OCI-LY3 (cell line): ENCODE measurements around the gene KRT23.

Experiments used
- H2AFZ ChIP-seq: fragments of 200-600, 300-600 bp; shearing (Covaris generic); 2 replicates; pipeline ENCODE4 v1.6.0; 2014; ENCODE audit warnings: antibody characterized with exemption, low read depth, low read length
- H3K27ac ChIP-seq: fragments of 200-600, 300-600 bp; sonication (generic); 2 replicates; pipeline ENCODE4 v1.5.1; 2014; ENCODE audit warnings: mild to moderate bottlenecking, low read length, moderate library complexity, mixed read lengths
- H3K27me3 ChIP-seq: fragments of 200-600, 300-600 bp; sonication (generic); 2 replicates; pipeline ENCODE4 v1.6.1; 2014; ENCODE audit warnings: low read depth, low read length, mixed read lengths
- H3K36me3 ChIP-seq: fragments of 200-600, 300-600 bp; sonication (generic); replicated peaks from 2 replicates; pipeline ENCODE3; 2014; ENCODE audit warnings: low read depth, low read length, mixed read lengths
- H3K4me1 ChIP-seq: fragments of 300-600, 200-600 bp; sonication (generic); 2 replicates; pipeline ENCODE4 v1.6.1; 2014; ENCODE audit warnings: low read length, mixed read lengths
- H3K4me2 ChIP-seq: fragments of 200-600, 300-600 bp; sonication (generic); 2 replicates; pipeline ENCODE4 v1.6.1; 2014; ENCODE audit warnings: low read length, mixed read lengths
- H3K4me3 ChIP-seq: fragments of 300-600, 200-600 bp; sonication (generic); 2 replicates; pipeline ENCODE4 v1.5.1; 2014; ENCODE audit warnings: antibody characterized with exemption, mild to moderate bottlenecking, low read length, moderate library complexity
- H3K79me2 ChIP-seq: fragments of 300-600, 200-600 bp; shearing (Covaris generic); 2 replicates; pipeline ENCODE4 v1.6.1; 2014; ENCODE audit warnings: mild to moderate bottlenecking, low read length, mixed read lengths
- H3K9ac ChIP-seq: fragments of 300-600, 200-600 bp; shearing (Covaris generic); 2 replicates; pipeline ENCODE4 v1.6.0; 2014; ENCODE audit warnings: mild to moderate bottlenecking, low read length, moderate library complexity
- H3K9me3 ChIP-seq: fragments of 200-600, 300-600 bp; shearing (Covaris generic); 2 replicates; pipeline ENCODE4 v1.6.1; 2014; ENCODE audit warnings: low read length, mixed read lengths; ENCODE audit not compliant: insufficient read depth
- H4K20me1 ChIP-seq: fragments of 200-600, 300-600 bp; sonication (generic); 2 replicates; pipeline ENCODE4 v1.6.1; 2016; ENCODE audit warnings: low read length, mixed read lengths; ENCODE audit not compliant: insufficient read depth
- CTCF ChIP-seq: fragments of 200-600, 300-600 bp; sonication (generic); IDR thresholded peaks from 2 replicates; pipeline ENCODE4 v1.5.1; 2014; ENCODE audit warnings: antibody characterized with exemption, low read length, low read depth
- EZH2phosphoT487 ChIP-seq: fragments of 200-600 bp; shearing (Covaris generic); IDR thresholded peaks from 2 replicates; pipeline ENCODE4 v1.6.1; 2018; ENCODE audit warnings: antibody characterized with exemption, mixed run types, low read depth

Gene KRT23

GRCh38 chr17:40951011-40951622 lies 13.7 kb upstream of the KRT23 start:
- H3K36me3 ChIP-seq, result no peaks in the 10 kb centered on the region
- H3K4me1 ChIP-seq, result no peaks in the 10 kb centered on the region
- peaks cover 47% of the 10 kb centered on the region for H3K27me3 ChIP-seq
- no peak overlapping the region for H3K9ac ChIP-seq
- H3K4me3 ChIP-seq, result no peak overlapping the region
- no peaks in the 10 kb centered on the region for H4K20me1 ChIP-seq
- H2AFZ ChIP-seq, result no peak overlapping the region
- H3K9me3 ChIP-seq, result no peaks in the 10 kb centered on the region
- H3K4me2 ChIP-seq, result no peak overlapping the region
- TF ChIP-seq CTCF (no peak), EZH2phosphoT487 (no peak)
- no peak overlapping the region for H3K27ac ChIP-seq
- H3K79me2 ChIP-seq, result no peaks in the 10 kb centered on the region

- Histone ChIP-seq H3K79me2 (no peaks in the 10 kb centered on the region), H3K4me3 (no peak overlapping the region), H4K20me1 (no peaks in the 10 kb centered on the region), H3K9ac (no peak overlapping the region), H3K27me3 (peaks cover 51% of the 10 kb centered on the region), H3K36me3 (no peaks in the 10 kb centered on the region), H3K4me1 (no peaks in the 10 kb centered on the region), H2AFZ (no peak overlapping the region), H3K9me3 (no peaks in the 10 kb centered on the region), H3K4me2 (no peak overlapping the region), H3K27ac (no peak overlapping the region)
- TF ChIP-seq EZH2phosphoT487 (no peak), CTCF (no peak)
Observed at GRCh38 chr17:40950176-40950575, 12.7 kb upstream of the KRT23 start.

GRCh38 chr17:40949418-40949817 lies 12.0 kb upstream of the KRT23 start:
- H3K27me3 ChIP-seq, result peaks cover 50% of the 10 kb centered on the region
- H3K9me3 ChIP-seq, result no peaks in the 10 kb centered on the region
- TF ChIP-seq CTCF, result no peak
- no peak for TF ChIP-seq EZH2phosphoT487
- H3K4me2 ChIP-seq, result no peak overlapping the region
- no peak overlapping the region for H3K27ac ChIP-seq
- H3K36me3 ChIP-seq, result no peaks in the 10 kb centered on the region
- H3K4me1 ChIP-seq, result no peaks in the 10 kb centered on the region
- H3K9ac ChIP-seq, result no peak overlapping the region
- no peaks in the 10 kb centered on the region for H4K20me1 ChIP-seq
- no peak overlapping the region for H2AFZ ChIP-seq
- no peak overlapping the region for H3K4me3 ChIP-seq
- H3K79me2 ChIP-seq, result no peaks in the 10 kb centered on the region

GRCh38 chr17:40947929-40948328 lies 10.5 kb upstream of the KRT23 start:
- H3K27me3 ChIP-seq, result peaks cover 40% of the 10 kb centered on the region
- TF ChIP-seq CTCF (no peak), EZH2phosphoT487 (no peak)

More at GRCh38 chr17:40947929-40948328, 10.5 kb upstream of the KRT23 start:
- H3K9ac ChIP-seq, result no peak overlapping the region
- H3K79me2 ChIP-seq, result no peaks in the 10 kb centered on the region
- H3K27ac ChIP-seq, result no peak overlapping the region
- H2AFZ ChIP-seq, result no peak overlapping the region
- no peaks in the 10 kb centered on the region for H3K4me1 ChIP-seq
- no peaks in the 10 kb centered on the region for H4K20me1 ChIP-seq
- no peaks in the 10 kb centered on the region for H3K9me3 ChIP-seq
- H3K4me3 ChIP-seq, result no peak overlapping the region
- no peak overlapping the region for H3K4me2 ChIP-seq
- H3K36me3 ChIP-seq, result no peaks in the 10 kb centered on the region
